HCT116 (cell line): ENCODE data around the gene CDH4. TPM values are rescaled to one million over a fixed set of nuclear protein-coding genes. Genes with fewer than 3 reads are reported as not detected.

Experiments used
- ATAC-seq: fragments of 200-7000 bp; cut with Tn5 transposase; 2 replicates; pipeline ENCODE4 v1.9.1; 2020; ENCODE audit warnings: mild to moderate bottlenecking, moderate library complexity
- BruUV-seq: library from RNA; stranded (reverse); fragments of 400-500 nt; replicated peaks from 2 replicates; lab custom pipeline; 2021; lab: Mats Ljungman, UMichigan
- CTCF ChIA-PET: fragments of 300-600 bp; sonication (Branson Sonifier 250); formaldehyde crosslinking; loops from one replicate; lab custom pipeline; 2021; ENCODE audit warnings: antibody characterized with exemption; lab: Charles Lee
- POLR2A ChIA-PET: fragments of 300-600, 350-600 bp; sonication (Branson Sonifier 250); formaldehyde crosslinking; loops from one replicate; lab custom pipeline; 2021; ENCODE audit warnings: antibody characterized with exemption; lab: Charles Lee
- RAD21 ChIA-PET, 2 experiments: fragments of 300-600 bp; sonication (Branson Sonifier 250); formaldehyde crosslinking; loops; one replicate each; lab custom pipeline; 2023; ENCODE audit warnings: low total read pairs in 2 of 2; ENCODE audit not compliant: uncharacterized antibody in 2 of 2, unreplicated experiment in 2 of 2, low non-redundant PET in 1 of 2; lab: Charles Lee
- DNase-seq: peaks from one replicate; pipeline ENCODE4 v3.0.0-alpha.2; 2010; ENCODE audit warnings: low read depth, low spot score
- H2AFZ ChIP-seq: fragments of 200-600 bp; shearing (Covaris generic), sonication (generic); 2 replicates; pipeline ENCODE4 v1.6.1; 2017; ENCODE audit warnings: low read depth, mixed run types, mixed read lengths, antibody characterized with exemption, low read length; ENCODE audit not compliant: poor library complexity, severe bottlenecking
- H3K27ac ChIP-seq: 2 replicates; pipeline ENCODE4 v1.5.1; 2012; ENCODE audit warnings: low read depth, low read length
- H3K27me3 ChIP-seq: fragments of 200-600 bp; sonication (generic); 2 replicates; pipeline ENCODE4 v1.6.1; 2016; ENCODE audit warnings: mixed run types, low read length, mixed read lengths; ENCODE audit not compliant: insufficient read depth
- H3K36me3 ChIP-seq, 2 experiments: fragments of 200-500 bp in 1 of 2; fragments of 200-600 bp in 1 of 2; sonication (Bioruptor generic) in 1 of 2; sonication (generic) in 1 of 2; 2 replicates each; pipeline versions ENCODE4 v1.5.1 to v1.6.1; 2014 to 2016; ENCODE audit warnings: low read length in 2 of 2, inconsistent platforms in 1 of 2, mixed read lengths in 1 of 2, mixed run types in 1 of 2; ENCODE audit not compliant: insufficient read depth in 2 of 2, control insufficient read depth in 1 of 2
- H3K4me1 ChIP-seq, 2 experiments: fragments of 200-600 bp in 1 of 2; sonication (generic) in 1 of 2; 2 replicates each; pipeline versions ENCODE4 v1.5.1 to v1.6.1; 2012 to 2017; ENCODE audit warnings: low read length in 2 of 2, inconsistent platforms in 1 of 2, mild to moderate bottlenecking in 1 of 2, mixed read lengths in 1 of 2, mixed run types in 1 of 2, moderate library complexity in 1 of 2; ENCODE audit not compliant: insufficient read depth in 2 of 2, control insufficient read depth in 1 of 2
- H3K4me2 ChIP-seq: fragments of 200-600 bp; sonication (generic); 2 replicates; pipeline ENCODE4 v1.6.1; 2017; ENCODE audit warnings: mixed run types, low read length, mixed read lengths
- H3K4me3 ChIP-seq, 2 experiments: fragments of 200-600 bp in 1 of 2; sonication (generic) in 1 of 2; replicated peaks in 1 of 2; 2 replicates each; pipeline ENCODE4 v1.5.1; 2011 to 2016; ENCODE audit warnings: low read length in 2 of 2, control low read depth in 1 of 2, low read depth in 1 of 2, mild to moderate bottlenecking in 1 of 2, mixed read lengths in 1 of 2, mixed run types in 1 of 2
- H3K79me2 ChIP-seq: fragments of 200-600 bp; sonication (generic); 2 replicates; pipeline ENCODE4 v1.6.1; 2017; ENCODE audit warnings: mild to moderate bottlenecking, mixed run types, low read length, moderate library complexity, mixed read lengths; ENCODE audit not compliant: insufficient read depth
- H3K9ac ChIP-seq: fragments of 200-600 bp; sonication (generic); 2 replicates; pipeline ENCODE4 v1.6.1; 2016; ENCODE audit warnings: low read length, mixed read lengths
- H3K9me2 ChIP-seq: fragments of 200-600 bp; sonication (generic), shearing (Covaris generic); 2 replicates; pipeline ENCODE4 v1.6.1; 2017; ENCODE audit warnings: mixed run types, mild to moderate bottlenecking, moderate library complexity; ENCODE audit not compliant: insufficient read depth
- H3K9me3 ChIP-seq, 2 experiments: fragments of 200-500 bp in 1 of 2; fragments of 200-600 bp in 1 of 2; sonication (Bioruptor generic) in 1 of 2; sonication (generic) in 1 of 2; 2 replicates each; pipeline ENCODE4 v1.6.1; 2014 to 2017; ENCODE audit warnings: low read length in 2 of 2, mixed read lengths in 2 of 2, inconsistent platforms in 1 of 2, low read depth in 1 of 2, mild to moderate bottlenecking in 1 of 2, mixed run types in 1 of 2, moderate library complexity in 1 of 2; ENCODE audit not compliant: control insufficient read depth in 1 of 2, insufficient read depth in 1 of 2
- H4K20me1 ChIP-seq: fragments of 200-600 bp; sonication (generic), shearing (Covaris generic); 2 replicates; pipeline ENCODE4 v1.6.1; 2017; ENCODE audit warnings: mixed run types, mild to moderate bottlenecking, moderate library complexity; ENCODE audit not compliant: insufficient read depth
- ATF3 ChIP-seq: IDR thresholded peaks from 2 replicates; pipeline ENCODE4 v1.6.1; 2012
- CBX3 ChIP-seq: IDR thresholded peaks from 2 replicates; pipeline ENCODE4 v1.6.1; 2012; ENCODE audit warnings: low read depth
- EGR1 ChIP-seq: IDR thresholded peaks from 2 replicates; pipeline ENCODE4 v1.6.1; 2012; ENCODE audit warnings: low read depth
- ELF1 ChIP-seq: IDR thresholded peaks from 2 replicates; pipeline ENCODE4 v1.6.1; 2012; ENCODE audit warnings: low read depth, borderline replicate concordance
- EZH2 ChIP-seq: fragments of 200-600 bp; sonication (generic); IDR thresholded peaks from 2 replicates; pipeline ENCODE4 v1.6.1; 2017; ENCODE audit warnings: antibody characterized with exemption, mixed run types
- EZH2phosphoT487 ChIP-seq: fragments of 200-600 bp; IDR thresholded peaks from 2 replicates; pipeline ENCODE4 v1.6.1; 2018; ENCODE audit warnings: antibody characterized with exemption, borderline replicate concordance
- FOSL1 ChIP-seq: IDR thresholded peaks from 2 replicates; pipeline ENCODE4 v1.6.1; 2012; ENCODE audit warnings: low read depth
- JUND ChIP-seq: IDR thresholded peaks from 2 replicates; pipeline ENCODE4 v1.6.1; 2012
- MAX ChIP-seq: IDR thresholded peaks from 2 replicates; pipeline ENCODE4 v1.6.1; 2012
- POLR2A ChIP-seq: IDR thresholded peaks from 2 replicates; pipeline ENCODE4 v1.7.0; 2011; ENCODE audit warnings: borderline replicate concordance; ENCODE audit not compliant: insufficient read depth, insufficient read length; ENCODE audit errors: extremely low read depth
- POLR2AphosphoS5 ChIP-seq: IDR thresholded peaks from 2 replicates; pipeline ENCODE4 v1.6.1; 2011; ENCODE audit warnings: mild to moderate bottlenecking, low read depth, low read length, moderate library complexity
- RAD21 ChIP-seq: IDR thresholded peaks from 2 replicates; pipeline ENCODE4 v1.6.1; 2012; ENCODE audit warnings: low read depth, mild to moderate bottlenecking
- REST ChIP-seq: IDR thresholded peaks from 2 replicates; pipeline ENCODE4 v1.6.1; 2012; ENCODE audit warnings: low read depth
- SIN3A ChIP-seq: IDR thresholded peaks from 2 replicates; pipeline ENCODE4 v1.6.1; 2012; ENCODE audit warnings: low read depth
- SP1 ChIP-seq: IDR thresholded peaks from 2 replicates; pipeline ENCODE4 v1.6.1; 2012; ENCODE audit warnings: low read depth
- SRF ChIP-seq: IDR thresholded peaks from 2 replicates; pipeline ENCODE4 v1.6.1; 2012; ENCODE audit warnings: low read depth
- TCF7L2 ChIP-seq: IDR thresholded peaks from 2 replicates; pipeline ENCODE4 v1.7.0; 2011; ENCODE audit warnings: borderline replicate concordance, inconsistent platforms; ENCODE audit not compliant: insufficient read depth, insufficient read length; ENCODE audit errors: extremely low read depth
- YY1 ChIP-seq: IDR thresholded peaks from 2 replicates; pipeline ENCODE4 v1.6.1; 2011; ENCODE audit warnings: low read length, low read depth, moderate library complexity, mild to moderate bottlenecking; ENCODE audit not compliant: insufficient replicate concordance; ENCODE audit errors: extremely low read depth
- intact Hi-C: fragments of 100-400 bp; cut with micrococcal nuclease; formaldehyde crosslinking; loops from 2 replicates; pipeline ENCODE4 v1.10.0; 2022
- total RNA-seq: library from RNA; stranded (reverse); gene quantifications from one replicate; pipeline ENCODE4 v1.2.1, GENCODE V29; 2021; ENCODE audit not compliant: unreplicated experiment

The CDH4 gene
- total RNA-seq, 1 experiment from 2014 or later = not detected

GRCh38 chr20:61571916-61572711 is 320.1 kb downstream of the CDH4 start:
- Histone ChIP-seq H3K9me2 (no peaks in the 10 kb centered on the region), H4K20me1 (no peaks in the 10 kb centered on the region), H3K27me3 (peaks cover 3% of the 10 kb centered on the region; the same call in 1 of the 2 replicates), H3K4me2 (no peak overlapping the region), H3K79me2 (no peaks in the 10 kb centered on the region), H3K36me3 (no peaks in the 10 kb centered on the region), H2AFZ (no peak overlapping the region), H3K4me3 (no peak overlapping the region), H3K9ac (no peak overlapping the region), H3K27ac (no peak overlapping the region), H3K9me3 (no peaks in the 10 kb centered on the region), H3K4me1 (no peaks in the 10 kb centered on the region)
- POLR2A ChIA-PET = no interaction called here
- RAD21 ChIA-PET = no interaction called here
- DNase-seq = no peak
- TF ChIP-seq POLR2A (no peak), ATF3 (no peak), EZH2 (no peak), ELF1 (no peak), CBX3 (no peak), POLR2AphosphoS5 (no peak), FOSL1 (no peak), EGR1 (no peak), MAX (no peak), YY1 (no peak), EZH2phosphoT487 (no peak)
- intact Hi-C loops = no loop called here
- ATAC-seq = no peak
- no TSS peak for BruUV-seq
- CTCF ChIA-PET = no interaction called here

GRCh38 chr20:61572789-61573188 is 320.7 kb downstream of the CDH4 start:
- DNase-seq = no peak
- Histone ChIP-seq H3K27me3 (peaks cover 3% of the 10 kb centered on the region; the same call in 1 of the 2 replicates), H3K9me3 (no peaks in the 10 kb centered on the region), H3K79me2 (no peaks in the 10 kb centered on the region)
- ChIA-PET RAD21 (no interaction called here), CTCF (no interaction called here)
- intact Hi-C loops = no loop called here
- TF ChIP-seq SIN3A = no peak
- no peak for TF ChIP-seq SP1
- TF ChIP-seq SRF = no peak
- TF ChIP-seq JUND = no peak
- TF ChIP-seq ATF3 = no peak
- no peak for TF ChIP-seq REST
- TF ChIP-seq RAD21 = no peak
- no peak for TF ChIP-seq EGR1
- no peak for TF ChIP-seq TCF7L2
- TF ChIP-seq, all 23 proteins: peak for 0
- POLR2A ChIA-PET = no interaction called here
- H4K20me1 ChIP-seq = no peaks in the 10 kb centered on the region
- H3K9ac ChIP-seq = no peak overlapping the region
- H3K9me2 ChIP-seq = no peaks in the 10 kb centered on the region
- no TSS peak for BruUV-seq
- ATAC-seq = no peak
- no peak overlapping the region for H3K27ac ChIP-seq
- no peak overlapping the region for H2AFZ ChIP-seq
- no peak overlapping the region for H3K4me2 ChIP-seq
- H3K4me3 ChIP-seq = no peak overlapping the region
- H3K36me3 ChIP-seq = no peaks in the 10 kb centered on the region
- H3K4me1 ChIP-seq = no peaks in the 10 kb centered on the region
